ENCODE data around the gene SRRM4.
"Not testable (repeated sequence)": the region's sequence is repeated elsewhere in the genome, so short reads cannot be mapped to it uniquely, and the experiment has no call there.

SRRM4 gene

GRCh38 chr12:119005085-119005484, 23.7 kb downstream of the SRRM4 start:
- no peak overlapping the region for H3K4me3 ChIP-seq (ENCODE audit: low read depth, low read length)
- H3K4ac ChIP-seq (ENCODE audit: low read depth, low read length): no peak overlapping the region
- H3K36me3 ChIP-seq (ENCODE audit: control insufficient read depth in 1 of 2, insufficient read depth in 2 of 2, low read length in 2 of 2): no peaks in the 10 kb centered on the region
- no peak overlapping the region for H2AFZ ChIP-seq (ENCODE audit: insufficient read depth, low read length, poor library complexity)
- no peak overlapping the region for H3K27ac ChIP-seq (ENCODE audit: low read depth, low read length)
- H2AK5ac ChIP-seq (ENCODE audit: low read length): no peak overlapping the region
- H3K9me3 ChIP-seq (ENCODE audit: insufficient read depth, low read depth, low read length): peaks cover 2% of the 10 kb centered on the region
- H3K18ac ChIP-seq (ENCODE audit: low read length): no peak overlapping the region
- H3K14ac ChIP-seq (ENCODE audit: low read length): no peak overlapping the region
- H3K23ac ChIP-seq (ENCODE audit: low read length): no peak overlapping the region
- H4K12ac ChIP-seq (ENCODE audit: low read depth, low read length): no peak overlapping the region
- no peaks in the 10 kb centered on the region for H3K4me1 ChIP-seq (ENCODE audit: control insufficient read depth in 1 of 2, insufficient read depth in 2 of 2, low read length in 2 of 2)
- WGBS (ENCODE audit: extremely low coverage, insufficient coverage, insufficient read length): no CpG with 5 or more reads among the region's 5 CpGs
- no peak overlapping the region for H2BK12ac ChIP-seq (ENCODE audit: low read length)
- no peak overlapping the region for H4K91ac ChIP-seq (ENCODE audit: low read depth, low read length)
- DNase-seq: no peak
- H3K79me1 ChIP-seq (ENCODE audit: low read length): no peaks in the 10 kb centered on the region
- no peak overlapping the region for H3K9ac ChIP-seq (ENCODE audit: low read length)
- no peak overlapping the region for H2BK120ac ChIP-seq (ENCODE audit: insufficient read depth, low read length, poor library complexity)
- no peak overlapping the region for H2BK5ac ChIP-seq (ENCODE audit: low read depth, low read length, poor library complexity)
- no peaks in the 10 kb centered on the region for H3K27me3 ChIP-seq (ENCODE audit: insufficient read depth, low read length)
- H3K79me2 ChIP-seq (ENCODE audit: control insufficient read depth, insufficient read depth, low read length, poor library complexity): no peaks in the 10 kb centered on the region
- H3K4me2 ChIP-seq (ENCODE audit: low read length): no peak overlapping the region
- H4K8ac ChIP-seq (ENCODE audit: low read depth, low read length): no peak overlapping the region

DNA sequence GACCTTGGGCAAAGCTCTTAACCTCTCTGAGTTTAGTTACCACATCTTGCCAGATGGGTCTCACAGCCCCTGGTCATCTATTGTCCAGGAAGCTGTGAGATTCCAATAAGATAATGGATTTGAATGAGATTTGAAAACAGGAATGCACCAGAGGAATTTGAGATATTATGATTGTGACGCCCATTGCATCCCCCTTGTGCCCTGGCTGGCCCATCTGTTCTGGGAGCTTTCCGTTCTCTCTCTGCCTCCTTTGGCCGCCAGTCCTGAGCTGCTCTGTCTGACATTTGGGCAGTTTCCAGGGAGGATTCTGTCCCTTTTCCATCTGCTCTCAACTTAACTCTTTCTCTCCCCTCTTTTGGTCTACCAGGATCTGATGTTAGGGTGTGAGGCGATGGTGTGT, 24.6 kb downstream of the SRRM4 start:
- Histone ChIP-seq H3K4me2 (ENCODE audit: low read length) (no peak overlapping the region), H3K4ac (ENCODE audit: low read depth, low read length) (no peak overlapping the region), H2BK5ac (ENCODE audit: low read depth, low read length, poor library complexity) (no peak overlapping the region), H3K4me3 (ENCODE audit: low read depth, low read length) (no peak overlapping the region), H4K8ac (ENCODE audit: low read depth, low read length) (no peak overlapping the region), H4K91ac (ENCODE audit: low read depth, low read length) (no peak overlapping the region), H3K9me3 (ENCODE audit: insufficient read depth, low read depth, low read length) (peaks cover 2% of the 10 kb centered on the region), H3K4me1 (ENCODE audit: control insufficient read depth in 1 of 2, insufficient read depth in 2 of 2, low read length in 2 of 2) (no peaks in the 10 kb centered on the region), H2BK120ac (ENCODE audit: insufficient read depth, low read length, poor library complexity) (no peak overlapping the region), H3K9ac (ENCODE audit: low read length) (no peak overlapping the region), H4K12ac (ENCODE audit: low read depth, low read length) (no peak overlapping the region), H3K79me1 (ENCODE audit: low read length) (no peaks in the 10 kb centered on the region), H3K23ac (ENCODE audit: low read length) (no peak overlapping the region), H2AK5ac (ENCODE audit: low read length) (no peak overlapping the region), H2AFZ (ENCODE audit: insufficient read depth, low read length, poor library complexity) (no peak overlapping the region), H3K18ac (ENCODE audit: low read length) (no peak overlapping the region), H3K36me3 (ENCODE audit: control insufficient read depth in 1 of 2, insufficient read depth in 2 of 2, low read length in 2 of 2) (no peaks in the 10 kb centered on the region), H3K14ac (ENCODE audit: low read length) (no peak overlapping the region), H3K27me3 (ENCODE audit: insufficient read depth, low read length) (no peaks in the 10 kb centered on the region), H2BK12ac (ENCODE audit: low read length) (no peak overlapping the region), H3K79me2 (ENCODE audit: control insufficient read depth, insufficient read depth, low read length, poor library complexity) (no peaks in the 10 kb centered on the region), H3K27ac (ENCODE audit: low read depth, low read length) (no peak overlapping the region)
- WGBS (ENCODE audit: extremely low coverage, insufficient coverage, insufficient read length): no CpG with 5 or more reads among the region's 4 CpGs
- no peak for DNase-seq

DNA sequence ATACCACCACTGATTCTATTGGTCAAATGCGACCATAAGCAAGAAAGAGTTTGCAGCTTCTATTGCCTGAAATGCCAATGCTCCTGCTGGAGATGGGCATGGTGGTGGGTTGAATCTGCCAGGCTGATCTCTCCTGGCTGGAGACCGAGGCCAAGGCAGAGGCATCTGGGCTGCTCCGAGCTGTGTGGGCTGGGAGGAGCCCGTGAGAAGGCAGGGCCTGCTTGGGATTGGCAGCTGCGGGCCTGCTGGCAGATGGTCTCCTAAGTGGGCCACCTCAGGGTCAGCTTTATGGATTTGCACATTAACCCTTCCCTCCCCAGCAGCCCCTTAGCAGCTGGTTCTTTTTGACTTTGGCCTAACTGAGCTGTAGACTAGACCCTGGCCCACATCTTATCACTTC, 25.4 kb downstream of the SRRM4 start:
- WGBS (ENCODE audit: extremely low coverage, insufficient coverage, insufficient read length): no CpG with 5 or more reads among the region's 5 CpGs
- Histone ChIP-seq H3K9me3 (ENCODE audit: insufficient read depth, low read depth, low read length) (peaks cover 3% of the 10 kb centered on the region), H2BK12ac (ENCODE audit: low read length) (no peak overlapping the region), H3K4me1 (ENCODE audit: control insufficient read depth in 1 of 2, insufficient read depth in 2 of 2, low read length in 2 of 2) (no peaks in the 10 kb centered on the region), H2AK5ac (ENCODE audit: low read length) (no peak overlapping the region), H3K27ac (ENCODE audit: low read depth, low read length) (no peak overlapping the region), H2BK120ac (ENCODE audit: insufficient read depth, low read length, poor library complexity) (no peak overlapping the region), H3K4me3 (ENCODE audit: low read depth, low read length) (no peak overlapping the region), H2BK5ac (ENCODE audit: low read depth, low read length, poor library complexity) (no peak overlapping the region), H3K79me2 (ENCODE audit: control insufficient read depth, insufficient read depth, low read length, poor library complexity) (no peaks in the 10 kb centered on the region), H3K79me1 (ENCODE audit: low read length) (no peaks in the 10 kb centered on the region), H2AFZ (ENCODE audit: insufficient read depth, low read length, poor library complexity) (no peak overlapping the region), H3K27me3 (ENCODE audit: insufficient read depth, low read length) (no peaks in the 10 kb centered on the region), H4K91ac (ENCODE audit: low read depth, low read length) (no peak overlapping the region), H3K23ac (ENCODE audit: low read length) (peak overlapping the region; percentile 17), H4K8ac (ENCODE audit: low read depth, low read length) (no peak overlapping the region), H4K12ac (ENCODE audit: low read depth, low read length) (no peak overlapping the region), H3K4ac (ENCODE audit: low read depth, low read length) (no peak overlapping the region), H3K14ac (ENCODE audit: low read length) (no peak overlapping the region), H3K9ac (ENCODE audit: low read length) (no peak overlapping the region), H3K36me3 (ENCODE audit: control insufficient read depth in 1 of 2, insufficient read depth in 2 of 2, low read length in 2 of 2) (no peaks in the 10 kb centered on the region), H3K4me2 (ENCODE audit: low read length) (no peak overlapping the region), H3K18ac (ENCODE audit: low read length) (no peak overlapping the region)
- no peak for DNase-seq

- not testable (repeated sequence) for H3K4ac ChIP-seq (ENCODE audit: low read depth, low read length); H4K91ac ChIP-seq (ENCODE audit: low read depth, low read length); H3K36me3 ChIP-seq (ENCODE audit: control insufficient read depth in 1 of 2, insufficient read depth in 2 of 2, low read length in 2 of 2); H3K4me2 ChIP-seq (ENCODE audit: low read length); H3K4me3 ChIP-seq (ENCODE audit: low read depth, low read length); H3K23ac ChIP-seq (ENCODE audit: low read length); H2BK5ac ChIP-seq (ENCODE audit: low read depth, low read length, poor library complexity); H4K8ac ChIP-seq (ENCODE audit: low read depth, low read length); H4K12ac ChIP-seq (ENCODE audit: low read depth, low read length); H2BK120ac ChIP-seq (ENCODE audit: insufficient read depth, low read length, poor library complexity); H3K9ac ChIP-seq (ENCODE audit: low read length); H3K9me3 ChIP-seq (ENCODE audit: insufficient read depth, low read depth, low read length); H3K18ac ChIP-seq (ENCODE audit: low read length); H2AK5ac ChIP-seq (ENCODE audit: low read length); H3K14ac ChIP-seq (ENCODE audit: low read length); H3K27me3 ChIP-seq (ENCODE audit: insufficient read depth, low read length); H3K79me2 ChIP-seq (ENCODE audit: control insufficient read depth, insufficient read depth, low read length, poor library complexity); H3K4me1 ChIP-seq (ENCODE audit: control insufficient read depth in 1 of 2, insufficient read depth in 2 of 2, low read length in 2 of 2); H3K27ac ChIP-seq (ENCODE audit: low read depth, low read length); H2BK12ac ChIP-seq (ENCODE audit: low read length); H2AFZ ChIP-seq (ENCODE audit: insufficient read depth, low read length, poor library complexity); H3K79me1 ChIP-seq (ENCODE audit: low read length)
- WGBS (ENCODE audit: extremely low coverage, insufficient coverage, insufficient read length): no CpG with 5 or more reads among the region's 1 CpG
- peak in 1 of 2 donors; percentile 3 for DNase-seq
Observed at GRCh38 chr12:119008273-119008672, 26.9 kb downstream of the SRRM4 start.

All from trophoblast cell (in vitro differentiated cells and primary cell).